ENCODE measurements around the gene FRMPD4.
"Not testable (repeated sequence)": the region's sequence is repeated elsewhere in the genome, so short reads cannot be mapped to it uniquely, and the experiment has no call there.

Gene FRMPD4

DNA sequence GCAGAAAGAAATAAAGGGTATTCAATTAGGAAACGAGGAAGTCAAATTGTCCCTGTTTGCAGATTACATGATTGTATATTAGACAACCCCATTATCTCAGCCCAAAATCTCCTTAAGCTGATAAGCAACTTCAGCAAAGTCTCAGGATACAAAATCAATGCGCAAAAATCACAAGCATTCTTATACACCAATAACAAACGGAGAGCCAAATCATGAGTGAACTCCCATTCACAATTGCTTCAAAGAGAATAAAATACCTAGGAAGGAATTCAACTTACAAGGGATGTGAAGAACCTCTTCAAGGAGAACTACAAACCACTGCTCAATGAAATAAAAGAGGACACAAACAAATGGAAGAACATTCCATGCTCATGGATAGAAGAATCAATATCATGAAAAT, 404.0 kb downstream of the FRMPD4 start:
- H3K27ac ChIP-seq (ENCODE audit: low read depth, low read length); H3K9ac ChIP-seq (ENCODE audit: low read length); H3K4me1 ChIP-seq (ENCODE audit: control insufficient read depth, insufficient read depth, low read length); H3K27me3 ChIP-seq (ENCODE audit: control insufficient read depth, insufficient read depth, low read length); H3K4me3 ChIP-seq (ENCODE audit: low read length); H3K36me3 ChIP-seq (ENCODE audit: control insufficient read depth, insufficient read depth, low read length): not testable (repeated sequence)

DNA sequence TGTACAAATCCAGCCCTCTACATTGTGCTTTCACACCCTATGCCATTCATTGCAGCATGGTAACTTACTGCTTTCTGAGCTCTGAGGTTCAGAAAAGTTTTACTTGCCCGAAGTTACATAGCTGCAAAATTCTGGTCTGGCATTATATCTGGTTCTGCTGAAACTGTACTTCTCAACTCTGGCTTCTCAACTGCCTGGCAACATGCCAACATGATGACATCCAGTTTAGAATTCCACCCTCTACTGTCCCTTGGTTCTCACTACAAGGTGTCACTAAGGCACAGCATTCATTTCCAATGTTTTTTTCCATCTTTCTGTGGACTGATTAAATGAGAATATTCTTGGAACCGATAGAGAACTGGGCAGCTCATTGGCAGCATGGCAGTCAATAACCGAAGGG, 410.1 kb downstream of the FRMPD4 start:
- Histone ChIP-seq H3K4me1 (ENCODE audit: control insufficient read depth, insufficient read depth, low read length) (no peaks in the 10 kb centered on the region), H3K27me3 (ENCODE audit: control insufficient read depth, insufficient read depth, low read length) (no peaks in the 10 kb centered on the region), H3K9ac (ENCODE audit: low read length) (no peak overlapping the region), H3K4me3 (ENCODE audit: low read length) (no peak overlapping the region), H3K27ac (ENCODE audit: low read depth, low read length) (no peak overlapping the region), H3K36me3 (ENCODE audit: control insufficient read depth, insufficient read depth, low read length) (no peaks in the 10 kb centered on the region)

DNA sequence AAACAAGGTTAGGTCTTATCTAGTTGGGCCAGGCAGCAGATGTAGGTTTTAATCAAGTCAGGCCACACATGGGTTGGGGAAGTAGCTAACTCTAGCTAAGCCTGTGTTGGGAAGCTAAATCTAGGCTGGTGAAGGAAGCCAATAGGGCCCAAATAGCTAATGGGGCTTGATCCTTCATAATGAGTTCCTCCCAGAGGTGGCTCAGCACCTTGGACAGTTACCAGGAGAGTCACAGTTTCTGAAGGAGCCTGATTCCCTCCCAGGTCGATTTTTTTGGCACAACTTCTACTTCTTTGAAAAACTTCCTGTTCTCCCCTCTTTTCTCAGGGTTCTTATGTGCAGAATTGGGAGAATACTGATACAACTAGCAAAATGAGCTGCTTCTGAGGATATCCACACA, 410.5 kb downstream of the FRMPD4 start:
- Histone ChIP-seq H3K27ac (ENCODE audit: low read depth, low read length) (no peak overlapping the region), H3K9ac (ENCODE audit: low read length) (no peak overlapping the region), H3K4me1 (ENCODE audit: control insufficient read depth, insufficient read depth, low read length) (no peaks in the 10 kb centered on the region), H3K27me3 (ENCODE audit: control insufficient read depth, insufficient read depth, low read length) (no peaks in the 10 kb centered on the region), H3K36me3 (ENCODE audit: control insufficient read depth, insufficient read depth, low read length) (no peaks in the 10 kb centered on the region), H3K4me3 (ENCODE audit: low read length) (no peak overlapping the region)

DNA sequence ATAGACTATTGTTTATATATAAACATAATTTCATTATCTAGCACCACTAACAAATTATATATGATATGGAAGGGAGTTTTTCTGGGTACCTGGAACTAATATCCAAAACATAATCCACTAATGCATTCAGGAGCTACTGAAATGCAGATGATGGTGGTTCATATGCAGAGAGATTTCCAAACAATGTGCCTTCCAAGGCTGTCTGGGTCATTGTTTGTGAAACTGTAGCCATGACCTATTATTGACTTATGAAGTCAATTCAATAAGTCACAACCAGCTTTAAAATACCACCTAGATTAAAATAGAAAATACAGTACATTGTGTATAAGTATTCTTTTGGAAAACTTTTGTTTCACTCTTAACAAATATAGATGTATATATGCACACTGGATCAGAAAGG, 415.9 kb downstream of the FRMPD4 start:
- Histone ChIP-seq H3K27me3 (ENCODE audit: control insufficient read depth, insufficient read depth, low read length) (no peaks in the 10 kb centered on the region), H3K4me1 (ENCODE audit: control insufficient read depth, insufficient read depth, low read length) (no peaks in the 10 kb centered on the region), H3K27ac (ENCODE audit: low read depth, low read length) (no peak overlapping the region), H3K36me3 (ENCODE audit: control insufficient read depth, insufficient read depth, low read length) (no peaks in the 10 kb centered on the region), H3K9ac (ENCODE audit: low read length) (no peak overlapping the region), H3K4me3 (ENCODE audit: low read length) (no peak overlapping the region)

DNA sequence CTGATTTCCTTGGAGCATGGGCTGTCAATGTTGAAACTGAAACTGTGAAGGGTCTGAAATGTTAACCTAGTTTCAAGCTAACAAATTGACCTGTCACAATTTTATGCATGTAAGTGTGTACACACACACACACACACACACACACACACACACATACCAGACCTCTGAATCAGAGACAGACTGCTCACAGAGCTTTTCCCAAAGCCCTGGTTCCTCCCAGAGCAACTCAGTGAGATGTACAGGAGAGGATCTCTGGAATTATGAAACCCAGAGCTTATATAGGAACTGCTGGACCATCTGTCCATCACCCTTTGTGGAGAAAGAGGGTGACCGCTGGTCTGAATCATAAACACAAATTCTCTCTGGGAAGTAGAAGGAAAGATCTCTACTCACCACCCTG, 424.8 kb downstream of the FRMPD4 start:
- no peak overlapping the region for H3K4me3 ChIP-seq (ENCODE audit: low read length)
- no peaks in the 10 kb centered on the region for H3K36me3 ChIP-seq (ENCODE audit: control insufficient read depth, insufficient read depth, low read length)
- no peaks in the 10 kb centered on the region for H3K4me1 ChIP-seq (ENCODE audit: control insufficient read depth, insufficient read depth, low read length)
- no peaks in the 10 kb centered on the region for H3K27me3 ChIP-seq (ENCODE audit: control insufficient read depth, insufficient read depth, low read length)
- H3K27ac ChIP-seq (ENCODE audit: low read depth, low read length) = no peak overlapping the region
- H3K9ac ChIP-seq (ENCODE audit: low read length) = no peak overlapping the region

DNA sequence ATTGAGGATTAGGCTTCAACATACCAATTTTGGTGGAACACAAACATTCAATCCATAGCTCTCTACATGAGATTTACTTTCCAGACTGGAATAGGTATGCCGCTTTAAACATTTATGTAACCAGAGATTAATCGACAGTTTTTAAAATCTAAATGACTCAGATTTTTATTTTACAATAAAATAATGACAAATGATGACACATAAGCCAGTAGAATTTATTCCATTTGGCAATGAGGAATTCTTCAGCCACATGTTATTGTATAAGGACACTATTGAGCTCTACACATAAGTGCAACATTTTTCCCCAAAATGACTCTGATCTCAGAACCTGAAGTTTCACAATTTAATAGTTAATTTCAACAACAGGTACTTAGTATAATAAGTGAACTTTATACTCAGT, 425.9 kb downstream of the FRMPD4 start:
- no peaks in the 10 kb centered on the region for H3K27me3 ChIP-seq (ENCODE audit: control insufficient read depth, insufficient read depth, low read length)
- no peaks in the 10 kb centered on the region for H3K36me3 ChIP-seq (ENCODE audit: control insufficient read depth, insufficient read depth, low read length)
- no peak overlapping the region for H3K4me3 ChIP-seq (ENCODE audit: low read length)
- H3K27ac ChIP-seq (ENCODE audit: low read depth, low read length) = no peak overlapping the region
- H3K4me1 ChIP-seq (ENCODE audit: control insufficient read depth, insufficient read depth, low read length) = no peaks in the 10 kb centered on the region
- H3K9ac ChIP-seq (ENCODE audit: low read length) = no peak overlapping the region

DNA sequence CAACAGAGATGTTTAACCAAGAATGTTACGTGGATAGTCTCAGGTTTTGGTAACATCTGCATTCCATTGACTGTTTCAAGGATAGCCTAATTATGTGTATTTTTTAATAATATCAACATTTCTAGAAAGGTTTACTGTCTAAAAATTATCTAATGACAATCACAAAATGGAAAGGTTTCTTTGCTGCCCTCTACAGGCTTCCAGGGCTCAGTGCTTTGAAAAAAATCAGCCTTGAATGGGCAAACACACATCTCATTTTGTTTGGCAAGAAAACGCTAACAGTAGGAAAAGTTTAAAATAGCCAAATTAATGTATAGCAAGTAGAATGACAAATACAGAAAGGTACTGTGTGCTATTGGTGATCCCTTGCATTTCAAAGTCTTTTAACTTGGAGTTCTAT, 429.6 kb downstream of the FRMPD4 start:
- Histone ChIP-seq H3K27ac (ENCODE audit: low read depth, low read length) (no peak overlapping the region), H3K4me1 (ENCODE audit: control insufficient read depth, insufficient read depth, low read length) (no peaks in the 10 kb centered on the region), H3K9ac (ENCODE audit: low read length) (no peak overlapping the region), H3K27me3 (ENCODE audit: control insufficient read depth, insufficient read depth, low read length) (no peaks in the 10 kb centered on the region), H3K4me3 (ENCODE audit: low read length) (no peak overlapping the region), H3K36me3 (ENCODE audit: control insufficient read depth, insufficient read depth, low read length) (no peaks in the 10 kb centered on the region)

DNA sequence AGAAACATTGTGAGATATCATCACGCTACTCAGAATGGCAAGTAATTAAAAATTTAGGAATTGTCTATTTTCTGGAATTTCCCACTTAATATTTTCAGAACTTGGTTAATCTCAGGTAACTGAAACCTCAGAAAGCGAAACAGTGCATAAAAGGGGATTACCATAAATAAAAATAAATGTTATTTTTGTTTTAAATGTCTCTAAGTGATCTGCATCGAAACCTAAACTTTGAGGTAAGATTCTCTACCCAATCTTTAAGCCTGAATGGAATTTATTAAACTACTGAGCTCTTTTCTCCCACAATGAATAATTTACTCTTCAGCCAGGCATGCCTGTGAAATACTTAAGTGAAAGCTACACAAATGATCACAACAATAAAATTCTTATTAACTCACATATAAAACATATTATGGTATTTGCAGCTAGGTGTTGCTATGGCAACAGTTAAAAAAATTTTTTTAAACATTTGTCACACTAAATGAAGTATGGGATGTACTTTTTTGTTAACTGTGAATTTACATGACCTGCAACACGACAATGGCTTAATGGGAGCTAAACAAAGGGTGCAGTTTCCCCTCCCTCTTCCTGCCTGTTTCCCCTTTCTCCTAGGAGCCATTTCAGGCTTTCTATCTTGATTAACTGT, 432.7 kb downstream of the FRMPD4 start:
- H3K27ac ChIP-seq (ENCODE audit: low read depth, low read length) = no peak overlapping the region
- H3K4me3 ChIP-seq (ENCODE audit: low read length) = no peak overlapping the region
- H3K4me1 ChIP-seq (ENCODE audit: control insufficient read depth, insufficient read depth, low read length) = no peaks in the 10 kb centered on the region
- no peak overlapping the region for H3K9ac ChIP-seq (ENCODE audit: low read length)
- H3K36me3 ChIP-seq (ENCODE audit: control insufficient read depth, insufficient read depth, low read length) = no peaks in the 10 kb centered on the region
- H3K27me3 ChIP-seq (ENCODE audit: control insufficient read depth, insufficient read depth, low read length) = no peaks in the 10 kb centered on the region

DNA sequence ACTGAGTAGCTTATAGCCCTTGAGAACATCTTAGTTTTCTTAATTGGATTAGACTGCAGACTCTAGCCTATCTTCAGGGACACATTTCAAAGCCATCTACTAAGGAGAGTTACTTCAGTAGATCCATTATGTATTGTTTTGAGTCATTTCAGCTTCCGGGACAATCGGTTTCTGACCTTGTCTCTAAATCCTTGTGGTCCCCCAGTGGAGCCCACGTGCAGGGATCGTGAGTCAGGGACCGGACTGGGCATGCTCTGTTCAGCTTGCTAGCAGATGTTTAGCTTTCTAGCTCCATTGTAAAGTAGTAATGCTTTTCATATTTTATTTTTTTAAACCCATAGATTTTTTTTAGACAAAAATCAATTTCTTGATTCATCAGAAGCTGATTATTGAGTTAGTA, 441.0 kb downstream of the FRMPD4 start:
- H3K4me1 ChIP-seq (ENCODE audit: control insufficient read depth, insufficient read depth, low read length) = no peaks in the 10 kb centered on the region
- no peaks in the 10 kb centered on the region for H3K36me3 ChIP-seq (ENCODE audit: control insufficient read depth, insufficient read depth, low read length)
- no peak overlapping the region for H3K4me3 ChIP-seq (ENCODE audit: low read length)
- H3K27me3 ChIP-seq (ENCODE audit: control insufficient read depth, insufficient read depth, low read length) = no peaks in the 10 kb centered on the region
- H3K9ac ChIP-seq (ENCODE audit: low read length) = no peak overlapping the region
- H3K27ac ChIP-seq (ENCODE audit: low read depth, low read length) = no peak overlapping the region

DNA sequence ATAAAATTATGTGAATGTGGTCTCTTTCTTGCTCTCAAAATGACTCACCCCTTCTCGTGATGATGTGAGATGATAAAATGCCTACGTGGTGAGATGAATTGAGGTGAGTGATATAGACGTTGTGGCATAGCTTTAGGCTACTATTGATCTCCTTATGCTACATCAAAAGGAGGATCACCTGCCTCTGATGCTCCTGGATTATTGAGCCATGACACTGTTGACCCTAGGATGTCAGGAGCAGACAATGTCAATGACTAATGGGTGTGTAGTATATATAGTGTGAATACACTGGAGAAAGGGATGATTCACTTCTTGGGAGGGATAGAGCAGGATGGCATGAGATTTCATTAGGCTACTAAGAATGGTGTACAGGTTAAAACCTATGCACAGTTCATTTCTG, 442.3 kb downstream of the FRMPD4 start:
- H3K27me3 ChIP-seq (ENCODE audit: control insufficient read depth, insufficient read depth, low read length) = no peaks in the 10 kb centered on the region
- no peak overlapping the region for H3K27ac ChIP-seq (ENCODE audit: low read depth, low read length)
- no peak overlapping the region for H3K9ac ChIP-seq (ENCODE audit: low read length)
- H3K4me3 ChIP-seq (ENCODE audit: low read length) = no peak overlapping the region
- H3K4me1 ChIP-seq (ENCODE audit: control insufficient read depth, insufficient read depth, low read length) = no peaks in the 10 kb centered on the region
- H3K36me3 ChIP-seq (ENCODE audit: control insufficient read depth, insufficient read depth, low read length) = no peaks in the 10 kb centered on the region

DNA sequence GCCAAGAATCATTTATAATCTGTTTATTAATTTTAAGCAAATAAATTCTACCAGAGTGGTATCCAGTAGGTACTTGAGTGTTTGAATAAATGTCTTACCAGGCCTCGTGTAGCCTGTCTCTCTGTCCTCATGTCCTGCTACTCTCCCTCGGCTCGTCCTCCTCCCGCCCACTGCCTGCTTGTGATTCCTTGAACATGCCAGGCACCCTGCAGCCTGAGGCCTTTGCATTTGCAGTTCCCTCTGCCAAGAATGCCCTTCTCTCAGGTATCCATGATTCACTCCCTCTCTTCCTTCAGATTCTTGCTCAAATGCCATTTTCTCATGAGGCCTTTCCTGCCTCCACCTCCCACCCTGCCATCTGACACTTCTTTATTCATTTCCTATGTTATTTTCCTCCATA, 443.3 kb downstream of the FRMPD4 start:
- Histone ChIP-seq H3K36me3 (ENCODE audit: control insufficient read depth, insufficient read depth, low read length) (no peaks in the 10 kb centered on the region), H3K27ac (ENCODE audit: low read depth, low read length) (no peak overlapping the region)

DNA sequence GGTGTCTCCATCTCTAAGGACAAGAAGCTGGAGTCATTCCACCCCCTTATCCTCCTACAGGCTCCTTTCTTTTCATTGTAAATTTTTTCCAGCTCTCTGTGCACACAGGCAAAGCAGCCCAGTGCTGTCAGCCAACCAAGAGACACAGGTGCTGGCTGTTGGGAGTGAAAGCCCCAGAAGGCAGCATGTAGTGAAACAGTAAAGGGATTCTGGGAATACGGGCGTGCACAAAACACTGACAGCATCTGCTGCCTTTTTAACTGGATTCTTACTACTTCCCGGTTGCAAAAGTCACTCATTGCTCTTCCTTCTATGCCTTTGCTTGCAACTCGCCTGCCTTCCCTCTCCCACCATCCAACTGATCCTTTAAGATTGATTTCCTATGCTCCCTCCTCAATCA, 444.4 kb downstream of the FRMPD4 start:
- no peaks in the 10 kb centered on the region for H3K4me1 ChIP-seq (ENCODE audit: control insufficient read depth, insufficient read depth, low read length)
- no peak overlapping the region for H3K4me3 ChIP-seq (ENCODE audit: low read length)
- no peaks in the 10 kb centered on the region for H3K36me3 ChIP-seq (ENCODE audit: control insufficient read depth, insufficient read depth, low read length)
- H3K27ac ChIP-seq (ENCODE audit: low read depth, low read length) = no peak overlapping the region
- H3K27me3 ChIP-seq (ENCODE audit: control insufficient read depth, insufficient read depth, low read length) = no peaks in the 10 kb centered on the region
- no peak overlapping the region for H3K9ac ChIP-seq (ENCODE audit: low read length)

More for the DNA sequence above, 443.3 kb downstream of the FRMPD4 start:
- no peak overlapping the region for H3K9ac ChIP-seq (ENCODE audit: low read length)
- H3K4me1 ChIP-seq (ENCODE audit: control insufficient read depth, insufficient read depth, low read length) = no peaks in the 10 kb centered on the region
- no peaks in the 10 kb centered on the region for H3K27me3 ChIP-seq (ENCODE audit: control insufficient read depth, insufficient read depth, low read length)
- no peak overlapping the region for H3K4me3 ChIP-seq (ENCODE audit: low read length)

DNA sequence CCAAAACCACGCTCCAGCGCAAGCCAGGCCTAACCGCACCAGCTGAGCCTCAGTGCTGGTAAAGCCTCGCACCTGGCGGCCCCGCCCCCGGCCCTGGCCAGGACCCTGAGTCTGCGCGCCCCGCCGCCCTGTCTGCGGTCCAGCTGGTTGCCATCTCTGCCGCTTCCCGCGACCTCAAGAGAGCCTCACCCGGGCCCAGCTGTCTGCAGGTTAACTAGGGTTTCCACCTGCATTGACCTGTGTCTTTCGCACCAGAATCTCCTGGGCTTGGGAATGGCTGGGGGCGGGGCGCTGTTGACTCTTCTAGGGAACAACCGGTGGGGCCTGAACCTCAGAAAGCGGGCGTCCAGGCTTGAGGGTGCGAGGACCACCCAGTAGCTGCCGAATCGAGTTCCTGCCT, 445.3 kb downstream of the FRMPD4 start:
- no peak overlapping the region for H3K4me3 ChIP-seq (ENCODE audit: low read length)
- H3K9ac ChIP-seq (ENCODE audit: low read length) = no peak overlapping the region
- H3K27ac ChIP-seq (ENCODE audit: low read depth, low read length) = no peak overlapping the region

More for the DNA sequence above, 445.3 kb downstream of the FRMPD4 start:
- no peaks in the 10 kb centered on the region for H3K4me1 ChIP-seq (ENCODE audit: control insufficient read depth, insufficient read depth, low read length)
- no peaks in the 10 kb centered on the region for H3K36me3 ChIP-seq (ENCODE audit: control insufficient read depth, insufficient read depth, low read length)
- H3K27me3 ChIP-seq (ENCODE audit: control insufficient read depth, insufficient read depth, low read length) = no peaks in the 10 kb centered on the region

All from rectal smooth muscle tissue (tissue), 1 donor.